Measurements from ENCODE around the gene ACVR2A.

The ACVR2A gene

GRCh38 chr2:147924647-147925046 is 79.8 kb downstream of the ACVR2A start:
- no peak for DNase-seq (ENCODE audit: low read depth)

GRCh38 chr2:147925886-147926285 is 81.1 kb downstream of the ACVR2A start:
- DNase-seq (ENCODE audit: low read depth), result no peak

- no peak for DNase-seq (ENCODE audit: low read depth)
These were observed 82.3 kb downstream of the ACVR2A start for GRCh38 chr2:147927053-147927588.

GRCh38 chr2:147933931-147934330 is 89.1 kb downstream of the ACVR2A start:
- no peak for DNase-seq (ENCODE audit: low read depth)

- DNase-seq (ENCODE audit: low read depth), result no peak
These were observed 90.2 kb downstream of the ACVR2A start for GRCh38 chr2:147934881-147935620.

GRCh38 chr2:147937744-147938349 is 93.0 kb downstream of the ACVR2A start:
- peak; percentile 11 for DNase-seq (ENCODE audit: low read depth)

GRCh38 chr2:147939313-147939712 is 94.5 kb downstream of the ACVR2A start:
- no peak for DNase-seq (ENCODE audit: low read depth)

GRCh38 chr2:147945660-147946059 is 100.8 kb downstream of the ACVR2A start:
- DNase-seq (ENCODE audit: low read depth), result peak; percentile 6

GRCh38 chr2:147952118-147952517 is 107.3 kb downstream of the ACVR2A start:
- DNase-seq (ENCODE audit: low read depth), result no peak

GRCh38 chr2:147968571-147968970 is 123.7 kb downstream of the ACVR2A start:
- DNase-seq (ENCODE audit: low read depth), result no peak

- DNase-seq (ENCODE audit: low read depth), result no peak
These were observed 131.3 kb downstream of the ACVR2A start for GRCh38 chr2:147976102-147976501.

GRCh38 chr2:147977679-147978078 is 132.8 kb downstream of the ACVR2A start:
- no peak for DNase-seq (ENCODE audit: low read depth)
